Measurements from ENCODE around the gene MCC. TPM values are rescaled to one million over a fixed set of nuclear protein-coding genes. Genes with fewer than 3 reads are reported as not detected.

MCC gene
- total and polyA plus RNA-seq, 2 donors from 2014 or later: 2.4 to 20.6 TPM

DNA sequence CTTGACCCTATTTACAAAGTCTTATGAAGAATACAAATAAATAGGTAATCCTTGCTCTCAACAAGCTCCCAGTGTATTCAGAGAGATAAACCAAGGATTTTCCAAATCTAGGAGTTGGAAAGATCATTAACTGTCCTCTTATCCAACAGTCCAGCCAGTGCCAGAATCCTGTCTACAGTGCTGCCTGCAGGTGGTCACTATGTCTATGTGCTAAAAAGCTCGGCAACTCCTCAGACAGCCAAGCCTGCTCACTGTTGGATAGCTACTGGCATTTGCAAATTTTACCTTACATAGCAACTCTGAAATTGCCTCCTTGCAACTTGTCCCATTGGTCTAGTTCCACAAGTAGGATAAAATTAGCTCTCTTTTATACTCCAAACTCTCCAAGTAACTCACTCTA lies 324.2 kb downstream of the MCC start:
- FAIRE-seq (no peak), DNase-seq (no peak)
- Histone ChIP-seq H3K4me3 (ENCODE audit: low read length in 3 of 3) (no peak overlapping the region), H3K27me3 (ENCODE audit: control insufficient read depth, insufficient read depth, low read length) (no peaks in the 10 kb centered on the region), H3K4me1 (ENCODE audit: control insufficient read depth in 2 of 3, insufficient read depth in 2 of 3, low read depth in 1 of 3, low read length in 3 of 3) (no peaks in the 10 kb centered on the region), H3K27ac (ENCODE audit: low read depth in 2 of 2, low read length in 2 of 2) (no peak overlapping the region), H3K36me3 (ENCODE audit: control insufficient read depth in 2 of 3, insufficient read depth in 3 of 3, low read length in 3 of 3) (no peaks in the 10 kb centered on the region), H3K9me3 (ENCODE audit: control insufficient read depth in 2 of 3, insufficient read depth in 1 of 3, low read length in 3 of 3) (no peaks in the 10 kb centered on the region), H3K9ac (ENCODE audit: low read length in 3 of 3) (no peak overlapping the region)
- intact Hi-C loops (cut with DNase I): no loop called here
- TF ChIP-seq, protein P1, sequence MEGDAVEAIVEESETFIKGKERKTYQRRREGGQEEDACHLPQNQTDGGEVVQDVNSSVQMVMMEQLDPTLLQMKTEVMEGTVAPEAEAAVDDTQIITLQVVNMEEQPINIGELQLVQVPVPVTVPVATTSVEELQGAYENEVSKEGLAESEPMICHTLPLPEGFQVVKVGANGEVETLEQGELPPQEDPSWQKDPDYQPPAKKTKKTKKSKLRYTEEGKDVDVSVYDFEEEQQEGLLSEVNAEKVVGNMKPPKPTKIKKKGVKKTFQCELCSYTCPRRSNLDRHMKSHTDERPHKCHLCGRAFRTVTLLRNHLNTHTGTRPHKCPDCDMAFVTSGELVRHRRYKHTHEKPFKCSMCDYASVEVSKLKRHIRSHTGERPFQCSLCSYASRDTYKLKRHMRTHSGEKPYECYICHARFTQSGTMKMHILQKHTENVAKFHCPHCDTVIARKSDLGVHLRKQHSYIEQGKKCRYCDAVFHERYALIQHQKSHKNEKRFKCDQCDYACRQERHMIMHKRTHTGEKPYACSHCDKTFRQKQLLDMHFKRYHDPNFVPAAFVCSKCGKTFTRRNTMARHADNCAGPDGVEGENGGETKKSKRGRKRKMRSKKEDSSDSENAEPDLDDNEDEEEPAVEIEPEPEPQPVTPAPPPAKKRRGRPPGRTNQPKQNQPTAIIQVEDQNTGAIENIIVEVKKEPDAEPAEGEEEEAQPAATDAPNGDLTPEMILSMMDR (IDR thresholded peaks at IDR 0.05; ENCODE audit: borderline replicate concordance, extremely low read depth, insufficient read depth): no peak

DNA sequence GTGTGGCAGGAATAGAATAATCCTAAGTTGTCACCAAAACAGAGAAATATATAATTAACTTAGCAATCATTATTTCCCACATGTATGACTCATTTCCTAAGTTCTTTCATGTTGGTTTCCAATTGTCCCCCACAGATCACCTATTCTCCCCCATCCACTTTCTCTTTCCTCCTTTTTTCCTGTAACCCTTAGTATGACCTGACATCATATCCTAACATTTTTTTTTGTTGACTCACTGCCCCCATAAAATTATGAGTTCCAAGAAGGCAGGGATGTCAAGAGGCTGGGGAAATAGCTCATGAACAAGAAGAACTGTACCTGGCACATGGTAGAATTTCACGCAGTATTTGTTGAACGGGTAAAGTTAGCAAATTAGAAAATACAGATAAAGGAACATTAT lies 324.9 kb downstream of the MCC start:
- no peak for FAIRE-seq

DNA sequence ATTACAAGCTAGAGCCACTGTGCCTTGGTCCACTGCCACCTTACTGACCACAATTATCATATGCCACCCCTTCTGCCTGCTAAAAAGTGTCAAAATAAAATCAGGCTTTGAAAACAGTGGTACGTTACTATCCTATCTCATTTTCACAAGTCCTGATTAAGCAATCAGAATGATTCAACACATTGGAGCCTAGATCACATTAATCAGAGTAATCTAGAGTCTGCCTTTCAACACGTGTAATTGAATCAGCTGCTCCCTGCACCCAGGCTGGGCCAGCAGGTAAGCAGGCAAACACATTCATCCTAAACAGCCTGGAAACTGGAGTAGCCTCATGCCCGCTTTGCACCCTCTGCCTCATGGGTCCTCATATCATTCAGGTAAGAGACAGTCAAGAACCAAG lies 325.5 kb downstream of the MCC start:
- Histone ChIP-seq H3K9ac (ENCODE audit: low read length in 3 of 3) (no peak overlapping the region), H3K27ac (ENCODE audit: low read depth in 2 of 2, low read length in 2 of 2) (no peak overlapping the region), H3K4me3 (ENCODE audit: low read length in 3 of 3) (no peak overlapping the region), H3K27me3 (ENCODE audit: control insufficient read depth, insufficient read depth, low read length) (no peaks in the 10 kb centered on the region), H3K4me1 (ENCODE audit: control insufficient read depth in 2 of 3, insufficient read depth in 2 of 3, low read depth in 1 of 3, low read length in 3 of 3) (no peaks in the 10 kb centered on the region), H3K36me3 (ENCODE audit: control insufficient read depth in 2 of 3, insufficient read depth in 3 of 3, low read length in 3 of 3) (no peaks in the 10 kb centered on the region), H3K9me3 (ENCODE audit: control insufficient read depth in 2 of 3, insufficient read depth in 1 of 3, low read length in 3 of 3) (no peaks in the 10 kb centered on the region)
- FAIRE-seq (no peak), DNase-seq (no peak)
- intact Hi-C loops (cut with DNase I): no loop called here
- TF ChIP-seq, protein P1 (IDR thresholded peaks at IDR 0.05; ENCODE audit: borderline replicate concordance, extremely low read depth, insufficient read depth): no peak

More for the DNA sequence above, 324.9 kb downstream of the MCC start:
- no peaks in the 10 kb centered on the region for H3K9me3 ChIP-seq (ENCODE audit: control insufficient read depth in 2 of 3, insufficient read depth in 1 of 3, low read length in 3 of 3)
- intact Hi-C loops (cut with DNase I): no loop called here
- H3K4me1 ChIP-seq (ENCODE audit: control insufficient read depth in 2 of 3, insufficient read depth in 2 of 3, low read depth in 1 of 3, low read length in 3 of 3): no peaks in the 10 kb centered on the region
- H3K4me3 ChIP-seq (ENCODE audit: low read length in 3 of 3): no peak overlapping the region
- no peak for DNase-seq
- no peaks in the 10 kb centered on the region for H3K36me3 ChIP-seq (ENCODE audit: control insufficient read depth in 2 of 3, insufficient read depth in 3 of 3, low read length in 3 of 3)
- H3K27ac ChIP-seq (ENCODE audit: low read depth in 2 of 2, low read length in 2 of 2): no peak overlapping the region
- no peaks in the 10 kb centered on the region for H3K27me3 ChIP-seq (ENCODE audit: control insufficient read depth, insufficient read depth, low read length)
- TF ChIP-seq, protein P1 (IDR thresholded peaks at IDR 0.05; ENCODE audit: borderline replicate concordance, extremely low read depth, insufficient read depth): no peak
- H3K9ac ChIP-seq (ENCODE audit: low read length in 3 of 3): no peak overlapping the region

DNA sequence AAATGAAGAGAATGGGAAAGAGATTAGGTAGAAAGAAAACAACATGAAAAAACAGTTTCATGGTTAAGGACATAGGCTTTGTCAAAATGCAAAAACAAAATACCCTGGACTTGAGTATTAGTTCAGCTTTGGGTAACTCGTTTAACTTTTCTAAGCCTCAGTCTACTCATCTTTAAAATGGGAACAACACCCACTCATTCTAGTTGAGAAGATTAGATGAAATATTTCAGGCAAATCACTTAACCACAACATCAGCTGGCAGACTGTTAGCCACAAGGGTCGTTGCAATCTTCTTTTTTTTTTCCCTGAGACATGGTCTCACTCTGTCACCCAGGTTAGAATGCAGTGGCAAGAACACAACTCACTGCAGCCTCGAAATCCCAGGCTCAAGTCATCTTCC lies 326.0 kb downstream of the MCC start:
- no peak for FAIRE-seq

More for the DNA sequence above, 326.0 kb downstream of the MCC start:
- no peaks in the 10 kb centered on the region for H3K9me3 ChIP-seq (ENCODE audit: control insufficient read depth in 2 of 3, insufficient read depth in 1 of 3, low read length in 3 of 3)
- intact Hi-C loops (cut with DNase I): no loop called here
- no peaks in the 10 kb centered on the region for H3K27me3 ChIP-seq (ENCODE audit: control insufficient read depth, insufficient read depth, low read length)
- DNase-seq: no peak
- TF ChIP-seq, protein P1 (IDR thresholded peaks at IDR 0.05; ENCODE audit: borderline replicate concordance, extremely low read depth, insufficient read depth): no peak
- H3K4me3 ChIP-seq (ENCODE audit: low read length in 3 of 3): no peak overlapping the region
- H3K36me3 ChIP-seq (ENCODE audit: control insufficient read depth in 2 of 3, insufficient read depth in 3 of 3, low read length in 3 of 3): no peaks in the 10 kb centered on the region
- H3K27ac ChIP-seq (ENCODE audit: low read depth in 2 of 2, low read length in 2 of 2): no peak overlapping the region
- no peaks in the 10 kb centered on the region for H3K4me1 ChIP-seq (ENCODE audit: control insufficient read depth in 2 of 3, insufficient read depth in 2 of 3, low read depth in 1 of 3, low read length in 3 of 3)
- no peak overlapping the region for H3K9ac ChIP-seq (ENCODE audit: low read length in 3 of 3)

All from kidney (tissue), 14 donors.